ENCODE results near the gene CDK5RAP2. TPM values are rescaled to one million over a fixed set of nuclear protein-coding genes. Genes with fewer than 3 reads are reported as not detected.

The CDK5RAP2 gene
- total RNA-seq, 2 experiments from 2014 or later: 76.0 to 81.6 TPM

- CTCF ChIA-PET (ENCODE audit: unreplicated experiment): no interaction called here
- POLR2A ChIA-PET: interaction anchor here (0.7 to 1.8 kb wide), 2 partner anchors 13 to 96 kb away, joined by 3 to 4 read pairs; no protein-coding TSS in a partner anchor
- Histone ChIP-seq H3K4me3 (ENCODE audit: low read depth, low read length, poor library complexity, severe bottlenecking) (no peak overlapping the region), H2AFZ (ENCODE audit: low read length) (no peak overlapping the region), H3K4me2 (ENCODE audit: low read length) (no peak overlapping the region), H3K9me2 (ENCODE audit: insufficient read depth, low read length) (no peaks in the 10 kb centered on the region), H3K79me2 (ENCODE audit: insufficient read depth, low read depth, low read length) (no peaks in the 10 kb centered on the region), H3K9me3 (ENCODE audit: low read length) (no peaks in the 10 kb centered on the region), H4K20me1 (ENCODE audit: insufficient read depth, low read length) (no peaks in the 10 kb centered on the region), H3K4me1 (ENCODE audit: insufficient read depth, low read length, poor library complexity, severe bottlenecking) (no peaks in the 10 kb centered on the region), H3K36me3 (ENCODE audit: insufficient read depth, low read length) (peaks cover 94% of the 10 kb centered on the region), H3K27ac (ENCODE audit: low read depth, low read length, poor library complexity, severe bottlenecking) (no peak overlapping the region)
- DNase-seq (ENCODE audit: low spot score): no peak
- no TSS peak for BruUV-seq (replicated peaks)
- intact Hi-C loops (cut with micrococcal nuclease; ENCODE audit: unreplicated experiment): no loop called here
- TF ChIP-seq EZH2phosphoT487 (IDR thresholded peaks at IDR 0.05; ENCODE audit: borderline replicate concordance, low read depth, low read length): no peak
- TF ChIP-seq, protein P1, sequence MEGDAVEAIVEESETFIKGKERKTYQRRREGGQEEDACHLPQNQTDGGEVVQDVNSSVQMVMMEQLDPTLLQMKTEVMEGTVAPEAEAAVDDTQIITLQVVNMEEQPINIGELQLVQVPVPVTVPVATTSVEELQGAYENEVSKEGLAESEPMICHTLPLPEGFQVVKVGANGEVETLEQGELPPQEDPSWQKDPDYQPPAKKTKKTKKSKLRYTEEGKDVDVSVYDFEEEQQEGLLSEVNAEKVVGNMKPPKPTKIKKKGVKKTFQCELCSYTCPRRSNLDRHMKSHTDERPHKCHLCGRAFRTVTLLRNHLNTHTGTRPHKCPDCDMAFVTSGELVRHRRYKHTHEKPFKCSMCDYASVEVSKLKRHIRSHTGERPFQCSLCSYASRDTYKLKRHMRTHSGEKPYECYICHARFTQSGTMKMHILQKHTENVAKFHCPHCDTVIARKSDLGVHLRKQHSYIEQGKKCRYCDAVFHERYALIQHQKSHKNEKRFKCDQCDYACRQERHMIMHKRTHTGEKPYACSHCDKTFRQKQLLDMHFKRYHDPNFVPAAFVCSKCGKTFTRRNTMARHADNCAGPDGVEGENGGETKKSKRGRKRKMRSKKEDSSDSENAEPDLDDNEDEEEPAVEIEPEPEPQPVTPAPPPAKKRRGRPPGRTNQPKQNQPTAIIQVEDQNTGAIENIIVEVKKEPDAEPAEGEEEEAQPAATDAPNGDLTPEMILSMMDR (conservative IDR thresholded peaks at IDR 0.05; ENCODE audit: low read length): no peak
Observed at GRCh38 chr9:120545701-120546550, 34.0 kb downstream of the CDK5RAP2 start.

- CTCF ChIA-PET (ENCODE audit: unreplicated experiment): no interaction called here
- no TSS peak for BruUV-seq (replicated peaks)
- intact Hi-C loops (cut with micrococcal nuclease; ENCODE audit: unreplicated experiment): no loop called here
Observed at GRCh38 chr9:120544441-120544840, 35.5 kb downstream of the CDK5RAP2 start.

More at GRCh38 chr9:120544441-120544840, 35.5 kb downstream of the CDK5RAP2 start:
- no peak for DNase-seq (ENCODE audit: low spot score)
- Histone ChIP-seq H2AFZ (ENCODE audit: low read length) (no peak overlapping the region), H3K27ac (ENCODE audit: low read depth, low read length, poor library complexity, severe bottlenecking) (no peak overlapping the region), H3K4me3 (ENCODE audit: low read depth, low read length, poor library complexity, severe bottlenecking) (no peak overlapping the region), H3K4me2 (ENCODE audit: low read length) (no peak overlapping the region), H3K36me3 (ENCODE audit: insufficient read depth, low read length) (peaks cover 93% of the 10 kb centered on the region), H3K9me3 (ENCODE audit: low read length) (no peaks in the 10 kb centered on the region), H3K9me2 (ENCODE audit: insufficient read depth, low read length) (no peaks in the 10 kb centered on the region), H3K79me2 (ENCODE audit: insufficient read depth, low read depth, low read length) (no peaks in the 10 kb centered on the region), H3K4me1 (ENCODE audit: insufficient read depth, low read length, poor library complexity, severe bottlenecking) (no peaks in the 10 kb centered on the region), H4K20me1 (ENCODE audit: insufficient read depth, low read length) (no peaks in the 10 kb centered on the region)
- TF ChIP-seq, protein P1 (conservative IDR thresholded peaks at IDR 0.05; ENCODE audit: low read length): no peak
- TF ChIP-seq EZH2phosphoT487 (IDR thresholded peaks at IDR 0.05; ENCODE audit: borderline replicate concordance, low read depth, low read length): no peak
- POLR2A ChIA-PET: no interaction called here

Measured in OCI-LY7 (cell line).